Measurements from ENCODE around the gene VAV3.
"Not testable (repeated sequence)": the region's sequence is repeated elsewhere in the genome, so short reads cannot be mapped to it uniquely, and the experiment has no call there.

Gene VAV3

DNA sequence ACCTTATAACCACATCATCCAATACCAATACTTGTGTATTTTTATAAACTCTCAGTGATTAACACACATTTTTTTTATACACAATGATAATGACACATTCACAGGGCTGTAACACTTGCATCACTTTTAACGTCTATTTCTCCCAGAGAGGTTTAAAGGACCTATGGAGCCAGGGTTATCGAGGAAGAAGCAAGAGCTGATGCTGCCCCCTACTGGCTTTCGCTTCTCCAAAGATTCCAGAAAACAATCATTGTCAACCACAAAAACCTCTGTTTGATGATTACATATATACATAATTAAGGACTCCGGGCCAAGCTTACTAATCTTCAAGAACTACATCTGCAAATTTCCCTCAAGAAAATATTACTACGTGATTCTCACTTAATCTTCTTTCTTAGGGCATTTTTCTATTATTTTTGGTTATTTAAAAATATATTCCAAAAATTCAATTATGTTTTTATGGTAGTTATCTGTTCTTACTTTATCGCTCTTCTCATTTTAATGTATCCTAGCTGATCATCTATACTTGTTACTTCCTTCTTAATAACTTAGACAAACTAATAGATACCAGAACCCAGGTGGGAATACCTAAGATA lies 214.5 kb downstream of the VAV3 start:
- DNase-seq (ENCODE audit: low read depth): peak; percentile 57
- TF ChIP-seq, protein P1, sequence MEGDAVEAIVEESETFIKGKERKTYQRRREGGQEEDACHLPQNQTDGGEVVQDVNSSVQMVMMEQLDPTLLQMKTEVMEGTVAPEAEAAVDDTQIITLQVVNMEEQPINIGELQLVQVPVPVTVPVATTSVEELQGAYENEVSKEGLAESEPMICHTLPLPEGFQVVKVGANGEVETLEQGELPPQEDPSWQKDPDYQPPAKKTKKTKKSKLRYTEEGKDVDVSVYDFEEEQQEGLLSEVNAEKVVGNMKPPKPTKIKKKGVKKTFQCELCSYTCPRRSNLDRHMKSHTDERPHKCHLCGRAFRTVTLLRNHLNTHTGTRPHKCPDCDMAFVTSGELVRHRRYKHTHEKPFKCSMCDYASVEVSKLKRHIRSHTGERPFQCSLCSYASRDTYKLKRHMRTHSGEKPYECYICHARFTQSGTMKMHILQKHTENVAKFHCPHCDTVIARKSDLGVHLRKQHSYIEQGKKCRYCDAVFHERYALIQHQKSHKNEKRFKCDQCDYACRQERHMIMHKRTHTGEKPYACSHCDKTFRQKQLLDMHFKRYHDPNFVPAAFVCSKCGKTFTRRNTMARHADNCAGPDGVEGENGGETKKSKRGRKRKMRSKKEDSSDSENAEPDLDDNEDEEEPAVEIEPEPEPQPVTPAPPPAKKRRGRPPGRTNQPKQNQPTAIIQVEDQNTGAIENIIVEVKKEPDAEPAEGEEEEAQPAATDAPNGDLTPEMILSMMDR (IDR thresholded peaks at IDR 0.05; ENCODE audit: low read depth, low read length, missing control alignments): peak; percentile 78
- no peak overlapping the region for H3K4me3 ChIP-seq (ENCODE audit: low read depth, low read length)
- in situ Hi-C loops (cut with HindIII; ENCODE audit: low sequenced_read_pairs): no loop called here

DNA sequence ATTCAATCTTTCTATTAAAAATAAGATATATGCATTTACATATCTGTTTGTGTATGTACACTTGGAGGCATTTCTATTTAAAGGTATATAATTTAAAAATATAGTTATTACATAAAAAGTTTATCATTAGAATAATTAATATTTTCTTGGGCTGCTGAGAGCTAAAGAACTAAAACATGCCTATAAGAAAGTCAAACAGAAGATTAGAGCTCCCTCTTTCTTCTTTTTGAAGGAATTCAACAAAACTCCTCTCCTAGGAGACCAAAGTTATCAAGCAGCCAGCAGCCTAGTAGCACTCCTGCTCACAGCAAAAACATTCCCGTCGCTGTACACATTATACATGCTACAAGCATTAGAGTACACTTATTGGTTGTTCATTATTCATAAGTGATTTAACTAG lies 216.4 kb downstream of the VAV3 start:
- peak; percentile 9 for DNase-seq (ENCODE audit: low read depth)
- TF ChIP-seq, protein P1 (IDR thresholded peaks at IDR 0.05; ENCODE audit: low read depth, low read length, missing control alignments): peak; percentile 39
- in situ Hi-C loops (cut with HindIII; ENCODE audit: low sequenced_read_pairs): loop anchor here (25.0 kb wide), 1 partner anchor 411 kb away; no protein-coding TSS in a partner anchor
- no peak overlapping the region for H3K4me3 ChIP-seq (ENCODE audit: low read depth, low read length)

DNA sequence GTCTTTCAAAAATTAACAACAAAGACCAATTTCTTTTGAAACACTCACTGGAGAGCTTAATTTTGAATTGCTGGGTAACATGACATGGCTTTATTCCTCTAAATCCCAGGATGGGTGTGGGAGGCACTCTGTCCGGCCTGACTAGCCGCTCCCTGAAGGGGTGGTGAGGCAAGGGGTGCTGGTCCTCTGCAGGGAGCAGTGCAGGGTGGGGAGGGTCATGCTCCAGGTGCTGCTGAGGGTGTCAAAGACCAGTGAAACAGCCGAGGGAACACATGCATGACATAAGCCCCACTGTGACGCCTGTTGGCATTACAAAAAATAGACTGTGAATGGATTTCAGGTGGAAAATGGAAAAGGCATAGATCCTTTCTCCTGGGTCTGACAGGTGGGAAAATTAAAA lies 223.7 kb downstream of the VAV3 start:
- in situ Hi-C loops (cut with HindIII; ENCODE audit: low sequenced_read_pairs): loop anchor here (25.0 kb wide), 1 partner anchor 404 kb away; no protein-coding TSS in a partner anchor
- TF ChIP-seq, protein P1 (IDR thresholded peaks at IDR 0.05; ENCODE audit: low read depth, low read length, missing control alignments): no peak
- no peak for DNase-seq (ENCODE audit: low read depth)
- H3K4me3 ChIP-seq (ENCODE audit: low read depth, low read length): no peak overlapping the region

DNA sequence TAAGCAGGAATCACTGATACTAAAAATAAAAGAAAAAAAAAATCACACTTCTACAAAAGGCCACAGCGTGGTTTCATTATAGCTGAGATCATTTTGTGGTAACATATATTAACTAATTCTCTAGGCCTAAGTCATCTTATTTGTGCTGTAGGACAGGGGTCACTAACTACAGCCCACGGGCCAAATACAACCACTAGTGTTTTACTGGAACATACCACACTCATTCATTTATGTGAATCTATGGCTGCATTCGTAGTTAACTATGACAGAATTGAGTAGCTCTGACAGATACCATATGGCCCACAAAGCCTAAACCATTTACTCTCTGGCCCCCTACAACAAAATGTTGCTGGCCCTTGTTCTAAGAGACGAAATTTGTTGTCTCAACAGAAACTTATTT lies 224.4 kb downstream of the VAV3 start:
- H3K4me3 ChIP-seq (ENCODE audit: low read depth, low read length): no peak overlapping the region
- TF ChIP-seq, protein P1 (IDR thresholded peaks at IDR 0.05; ENCODE audit: low read depth, low read length, missing control alignments): no peak
- no peak for DNase-seq (ENCODE audit: low read depth)
- in situ Hi-C loops (cut with HindIII; ENCODE audit: low sequenced_read_pairs): loop anchor here (25.0 kb wide), 1 partner anchor 403 kb away; no protein-coding TSS in a partner anchor

DNA sequence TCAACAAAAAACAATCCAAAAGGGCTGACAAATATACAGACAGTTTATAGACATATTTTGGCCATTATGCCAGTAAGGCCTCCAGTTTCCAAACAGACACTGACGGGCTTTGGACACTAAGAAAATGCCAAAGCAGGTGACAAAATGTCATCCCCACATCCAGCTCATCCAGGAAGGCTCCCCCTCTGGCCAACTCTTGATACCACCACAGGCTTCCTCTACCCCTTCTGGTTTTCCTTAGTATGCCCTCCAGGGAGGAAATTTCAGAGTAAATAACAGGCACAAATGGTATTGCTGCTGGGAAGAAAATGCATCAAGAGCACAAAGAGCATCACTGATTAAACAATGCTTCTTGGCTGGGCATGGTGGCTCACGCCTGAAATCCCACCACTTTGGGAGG lies 225.3 kb downstream of the VAV3 start:
- TF ChIP-seq, protein P1 (IDR thresholded peaks at IDR 0.05; ENCODE audit: low read depth, low read length, missing control alignments): no peak
- in situ Hi-C loops (cut with HindIII; ENCODE audit: low sequenced_read_pairs): loop anchor here (25.0 kb wide), 1 partner anchor 402 kb away; no protein-coding TSS in a partner anchor

DNA sequence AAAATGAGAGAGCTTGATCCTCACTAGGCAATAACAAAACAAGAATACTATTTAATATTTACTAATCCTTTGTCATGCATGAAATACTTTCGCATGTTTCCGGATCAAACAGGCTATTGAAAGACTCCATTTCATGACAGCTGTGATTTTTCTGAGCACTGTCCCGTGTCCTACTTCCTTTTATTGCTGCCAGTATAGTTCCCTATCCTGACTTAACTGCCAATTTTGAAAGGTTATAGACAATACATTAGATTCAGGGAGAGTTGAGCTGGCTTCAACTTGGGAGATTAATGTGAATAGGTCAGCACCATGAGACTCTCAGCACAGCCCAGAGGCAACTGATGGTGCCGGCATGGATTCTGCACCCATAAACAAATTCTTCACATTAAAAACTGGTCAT lies 225.8 kb downstream of the VAV3 start:
- TF ChIP-seq, protein P1 (IDR thresholded peaks at IDR 0.05; ENCODE audit: low read depth, low read length, missing control alignments): no peak
- in situ Hi-C loops (cut with HindIII; ENCODE audit: low sequenced_read_pairs): loop anchor here (25.0 kb wide), 1 partner anchor 402 kb away; no protein-coding TSS in a partner anchor
- no peak for DNase-seq (ENCODE audit: low read depth)
- no peak overlapping the region for H3K4me3 ChIP-seq (ENCODE audit: low read depth, low read length)

More for the DNA sequence above, 225.3 kb downstream of the VAV3 start:
- no peak overlapping the region for H3K4me3 ChIP-seq (ENCODE audit: low read depth, low read length)
- DNase-seq (ENCODE audit: low read depth): no peak

DNA sequence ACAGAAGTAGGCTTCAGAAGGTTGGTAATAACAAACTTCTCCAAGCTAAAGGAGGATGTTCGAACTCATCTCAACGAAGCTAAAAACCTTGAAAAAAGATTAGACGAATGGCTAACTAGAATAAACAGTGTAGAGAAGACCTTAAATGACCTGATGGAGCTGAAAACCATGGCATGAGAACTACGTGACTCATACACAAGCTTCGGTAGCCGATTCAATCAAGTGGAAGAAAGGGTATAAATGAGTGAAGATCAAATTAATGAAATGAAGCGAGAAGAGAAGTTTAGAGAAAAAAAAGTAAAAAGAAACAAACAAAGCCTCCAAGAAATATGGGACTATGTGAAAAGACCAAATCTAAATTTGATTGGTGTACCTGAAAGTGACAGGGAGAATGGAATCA lies 231.6 kb downstream of the VAV3 start:
- in situ Hi-C loops (cut with HindIII; ENCODE audit: low sequenced_read_pairs): loop anchor here (25.0 kb wide), 1 partner anchor 396 kb away; no protein-coding TSS in a partner anchor
- H3K4me3 ChIP-seq (ENCODE audit: low read depth, low read length); DNase-seq (ENCODE audit: low read depth): not testable (repeated sequence)
